AML-193 (cell line): ENCODE data around the gene MAP3K4.

Source experiments
- DNase-seq, 2 experiments: peaks; one replicate each; lab custom pipeline; 2025; lab: John Stamatoyannopoulos, UW

MAP3K4 gene

GRCh38 chr6:161127071-161127740, 135.6 kb downstream of the MAP3K4 start:
- DNase-seq: no peak

GRCh38 chr6:161128230-161128629, 136.7 kb downstream of the MAP3K4 start:
- no peak for DNase-seq

- DNase-seq: no peak
Measured at GRCh38 chr6:161128680-161129196, 137.2 kb downstream of the MAP3K4 start.

DNA sequence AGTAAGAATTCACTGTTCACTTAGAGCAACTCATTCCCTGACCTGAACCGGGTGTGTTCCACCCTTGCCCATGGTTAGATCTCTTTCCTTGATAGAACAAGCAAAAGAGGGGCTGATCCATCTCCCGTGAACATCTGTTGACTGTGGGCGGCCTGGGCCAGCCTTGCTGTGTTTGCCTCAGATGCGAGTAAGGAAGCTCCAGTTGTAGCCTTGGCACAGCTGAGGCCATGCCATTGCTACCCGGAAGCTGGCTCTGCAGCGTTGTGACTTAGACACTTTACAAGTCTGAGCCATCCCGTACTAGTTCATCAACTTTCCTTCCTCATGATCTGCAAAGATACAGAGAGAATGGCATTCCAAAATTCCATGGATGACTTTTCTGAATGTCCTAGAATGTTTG, 139.0 kb downstream of the MAP3K4 start:
- no peak for DNase-seq

DNA sequence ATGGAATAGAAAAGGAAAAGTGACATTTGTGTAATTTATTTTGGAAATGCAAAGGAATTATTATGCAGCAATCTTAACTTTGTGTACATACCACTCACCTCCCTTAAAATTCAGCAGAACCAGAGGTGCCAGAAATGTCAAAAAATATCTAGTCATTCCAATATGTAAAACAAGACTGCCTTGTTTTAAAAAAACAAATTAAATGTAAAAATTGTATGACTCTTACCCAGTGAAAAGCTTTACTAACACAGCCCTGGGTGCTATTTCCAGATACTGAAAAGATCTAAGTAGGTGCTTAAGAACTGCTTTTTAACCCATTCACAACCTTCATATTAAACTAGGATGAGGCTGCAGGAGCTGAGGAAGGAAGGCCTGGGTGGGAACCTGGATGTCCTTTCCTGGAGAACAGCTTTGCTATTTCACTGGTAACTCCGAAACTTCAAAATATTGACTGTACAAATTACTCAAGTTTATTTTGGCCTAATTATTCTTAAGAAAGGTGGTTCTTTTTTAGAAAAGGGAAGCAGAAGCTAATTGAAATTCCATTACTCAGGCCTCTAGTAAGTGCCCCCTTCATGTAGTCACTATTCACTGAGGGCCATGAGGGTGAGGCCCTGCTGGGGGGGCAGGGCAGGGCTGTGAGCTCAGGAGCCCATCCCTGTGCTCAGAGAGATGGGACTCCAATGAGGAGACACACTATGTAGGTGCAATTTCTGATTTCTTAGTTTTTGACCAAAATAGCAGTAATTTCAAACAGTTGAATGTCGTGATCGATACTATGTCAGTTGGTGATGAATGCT, 139.6 kb downstream of the MAP3K4 start:
- no peak for DNase-seq

DNA sequence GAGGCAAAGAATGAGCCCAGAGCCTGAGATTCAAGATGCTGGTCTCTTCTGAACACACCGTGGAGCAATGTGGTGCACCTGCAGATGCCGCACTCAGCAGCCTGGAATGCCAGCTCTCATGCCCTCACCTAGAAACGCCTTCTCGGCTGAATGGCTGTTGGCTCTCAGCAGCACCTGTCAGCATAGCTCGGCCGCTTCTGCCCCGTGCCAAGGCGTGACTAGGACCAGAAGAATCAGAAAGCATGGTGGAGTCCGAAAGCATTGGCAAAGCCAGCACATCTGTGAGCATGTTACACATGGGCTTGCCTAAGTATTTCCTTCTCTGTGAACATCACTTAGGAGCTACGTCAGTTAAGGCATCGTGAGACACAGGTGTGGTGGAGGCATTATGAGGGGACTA, 140.8 kb downstream of the MAP3K4 start:
- no peak for DNase-seq

DNA sequence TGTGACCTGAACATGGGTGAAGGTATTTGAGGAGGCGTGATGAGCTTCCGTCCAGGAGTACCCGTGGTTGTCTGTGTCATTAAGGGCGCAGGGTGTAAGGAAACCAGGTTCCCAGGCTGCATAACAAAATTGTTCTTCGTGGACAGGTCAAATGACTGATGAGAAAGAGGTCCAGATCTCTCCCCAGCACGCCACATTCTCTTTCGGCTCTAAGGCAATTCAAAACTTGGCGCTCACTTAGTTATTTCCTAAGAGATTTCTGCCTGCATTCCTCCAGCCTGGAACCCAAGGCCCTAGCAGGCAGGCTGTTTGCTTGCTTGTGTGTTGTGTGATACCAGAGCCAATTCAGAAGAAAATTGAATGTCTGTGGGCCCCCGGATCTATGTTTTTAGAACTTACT, 142.4 kb downstream of the MAP3K4 start:
- no peak for DNase-seq

GRCh38 chr6:161134550-161135298, 143.2 kb downstream of the MAP3K4 start:
- DNase-seq: no peak

- no peak for DNase-seq
Measured at GRCh38 chr6:161135695-161136591, 144.4 kb downstream of the MAP3K4 start.

DNA sequence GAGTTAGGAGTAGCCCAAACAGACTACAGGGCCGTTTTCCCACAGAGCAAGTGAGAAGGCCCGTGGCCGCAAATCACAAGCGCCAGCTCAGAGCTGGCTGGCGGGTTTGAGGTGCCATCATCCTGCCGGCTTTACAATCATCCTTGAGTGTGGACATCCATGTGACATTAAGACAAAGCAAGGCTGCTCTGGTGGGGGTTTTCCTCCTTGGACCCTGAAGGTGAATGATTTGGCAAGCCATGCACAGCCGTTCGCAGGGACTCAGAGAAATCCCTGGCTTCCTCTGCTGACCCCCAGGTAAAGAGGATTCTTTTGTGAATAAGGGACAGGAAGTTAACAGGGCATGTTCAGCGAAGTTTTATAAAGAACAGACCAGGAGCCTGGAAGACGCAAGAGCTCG, 145.1 kb downstream of the MAP3K4 start:
- no peak for DNase-seq

GRCh38 chr6:161137320-161137719, 145.8 kb downstream of the MAP3K4 start:
- DNase-seq: no peak

DNA sequence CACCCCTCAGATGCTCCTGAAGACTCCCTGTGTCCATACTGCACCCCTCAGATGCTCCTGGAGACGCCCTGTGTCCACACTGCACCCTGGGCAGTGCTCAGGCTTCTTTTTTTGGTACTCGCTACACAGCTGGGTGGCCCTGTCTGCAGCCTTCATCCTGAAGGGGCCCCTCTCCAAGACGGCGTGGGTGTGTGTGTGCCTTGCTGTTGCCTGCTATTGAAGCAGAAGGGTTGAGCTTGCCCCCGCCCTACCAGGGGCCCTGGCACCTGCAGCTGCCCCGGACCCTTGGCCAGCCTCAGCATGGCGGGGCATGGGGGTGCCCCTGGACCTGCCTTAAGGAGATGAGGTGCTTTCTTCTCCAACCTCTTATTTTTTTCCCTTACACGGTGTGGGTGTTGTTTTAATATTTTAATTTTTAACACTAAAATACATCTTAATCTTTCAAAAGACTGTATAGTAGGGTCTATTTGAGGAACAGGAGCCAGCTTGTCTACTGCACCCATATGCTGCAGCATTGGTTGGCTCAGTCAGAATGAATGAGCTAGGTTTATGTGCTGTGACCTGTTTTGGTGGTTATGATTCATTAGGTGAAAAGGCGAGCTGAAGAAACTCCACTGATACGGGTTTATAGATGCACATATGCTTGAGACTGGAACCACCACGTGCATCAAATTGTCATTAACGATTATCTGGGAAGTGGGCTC, 146.4 kb downstream of the MAP3K4 start:
- no peak for DNase-seq

GRCh38 chr6:161138543-161139303, 147.2 kb downstream of the MAP3K4 start:
- no peak for DNase-seq

DNA sequence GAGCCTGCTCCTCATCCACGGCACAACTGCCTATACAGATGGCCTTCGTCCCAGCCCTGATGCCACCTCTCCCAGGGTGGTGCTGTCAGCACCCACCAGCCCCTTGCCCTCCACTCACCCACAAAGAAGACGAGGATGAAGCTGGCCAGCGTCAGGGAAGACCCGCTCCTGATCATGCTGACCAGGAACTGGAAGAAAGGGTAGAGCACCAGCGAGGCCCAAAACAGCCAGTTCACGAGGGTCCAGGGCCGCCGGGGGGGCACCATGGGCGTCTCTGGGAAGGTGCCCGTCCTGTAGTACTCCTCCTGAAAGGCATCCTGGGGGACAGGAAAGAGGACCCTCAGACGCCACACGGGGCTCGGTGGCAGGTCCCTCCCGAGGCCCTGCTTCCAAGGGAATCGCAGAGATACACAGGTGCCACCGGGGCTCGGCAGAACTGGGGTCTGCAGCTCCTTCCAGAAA, 147.8 kb downstream of the MAP3K4 start:
- no peak for DNase-seq

DNA sequence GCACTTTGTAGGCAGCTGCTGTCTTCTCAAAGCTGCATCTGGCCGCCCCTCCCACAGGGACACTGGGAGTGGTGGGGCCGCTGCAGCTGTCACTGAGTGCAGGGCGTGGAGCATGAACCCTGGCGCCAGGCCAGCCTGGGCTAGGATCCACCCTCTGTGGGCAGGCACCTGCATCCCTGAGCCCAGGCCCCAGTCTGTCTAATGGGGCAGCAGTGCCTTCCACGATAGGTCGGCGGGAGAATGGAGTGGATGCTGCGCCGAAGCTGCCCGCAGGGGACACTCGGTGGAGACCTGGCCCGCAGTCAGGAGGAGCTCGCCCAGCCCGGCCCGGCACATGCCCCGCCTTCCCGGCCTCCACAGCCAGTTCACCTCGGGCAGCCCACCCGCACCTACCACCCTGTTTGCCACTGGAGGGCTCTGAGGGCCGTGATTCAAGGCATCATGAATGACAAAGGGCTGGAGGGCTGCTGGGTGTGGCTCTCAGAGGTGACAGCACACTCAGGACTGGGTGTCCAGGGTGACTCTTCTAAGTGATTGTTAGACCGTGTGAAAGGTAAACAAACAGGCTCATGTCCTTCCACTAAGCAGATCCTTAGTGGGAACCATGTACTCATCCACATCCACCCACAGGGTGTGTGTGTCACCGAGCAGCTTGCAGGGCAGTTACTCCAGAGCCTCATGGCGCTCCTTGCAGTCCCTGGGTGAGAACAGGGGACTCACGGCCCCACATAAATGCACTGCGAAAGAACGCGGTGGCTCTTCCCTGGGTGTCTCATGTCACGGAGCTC, 148.4 kb downstream of the MAP3K4 start:
- no peak for DNase-seq

GRCh38 chr6:161140554-161140875, 148.9 kb downstream of the MAP3K4 start:
- no peak for DNase-seq

GRCh38 chr6:161141173-161141572, 149.6 kb downstream of the MAP3K4 start:
- no peak for DNase-seq

- DNase-seq: no peak
Measured at GRCh38 chr6:161142957-161143296, 151.4 kb downstream of the MAP3K4 start.

- no peak for DNase-seq
Measured at GRCh38 chr6:161143663-161144430, 152.3 kb downstream of the MAP3K4 start.
